Activated CD4-positive, alpha-beta T cell treated with anti-CD3 and anti-CD28 coated beads for 36 hours (primary cell): ENCODE measurements around the gene POLG. TPM values are rescaled to one million over a fixed set of nuclear protein-coding genes. Genes with fewer than 3 reads are reported as not detected.

ENCODE experiments used
- ATAC-seq: fragments of 200-7000 bp; cut with Tn5 transposase; one replicate; pipeline ENCODE4 v1.10.0; 2021; ENCODE audit warnings: mild to moderate bottlenecking, moderate library complexity
- CTCF ChIA-PET: fragments of 350-600 bp; sonication (Branson Sonifier 250); formaldehyde crosslinking; loops from one replicate; lab custom pipeline; 2021; ENCODE audit warnings: antibody characterized with exemption; lab: Charles Lee
- POLR2A ChIA-PET: fragments of 350-600 bp; sonication (Branson Sonifier 250); formaldehyde crosslinking; loops from one replicate; lab custom pipeline; 2021; ENCODE audit warnings: antibody characterized with exemption, inconsistent platforms; lab: Charles Lee
- DNase-seq: peaks from one replicate; pipeline ENCODE4 v3.0.0-alpha.2; 2020
- H3K27ac Mint-ChIP-seq: one replicate; pipeline ENCODE4 v1.8.0; 2021; ENCODE audit warnings: mixed read lengths
- H3K27me3 Mint-ChIP-seq: one replicate; pipeline ENCODE4 v1.8.0; 2021; ENCODE audit warnings: mixed read lengths
- H3K36me3 Mint-ChIP-seq: one replicate; pipeline ENCODE4 v1.8.0; 2021; ENCODE audit warnings: low read depth, mixed read lengths
- H3K4me1 Mint-ChIP-seq: one replicate; pipeline ENCODE4 v1.8.0; 2021; ENCODE audit warnings: mixed read lengths
- H3K4me3 Mint-ChIP-seq: one replicate; pipeline ENCODE4 v1.8.0; 2021; ENCODE audit warnings: mild to moderate bottlenecking, moderate library complexity, mixed read lengths
- H3K9me3 Mint-ChIP-seq: one replicate; pipeline ENCODE4 v1.8.0; 2021; ENCODE audit warnings: low read depth, mixed read lengths
- intact Hi-C, 2 experiments: fragments of 100-400 bp; cut with DNase I in 1 of 2; cut with micrococcal nuclease in 1 of 2; formaldehyde crosslinking; loops; one replicate each; pipeline versions ENCODE4 v1.14.2 to v1.15.1; 2022 to 2024; cut with DNase I, micrococcal nuclease
- total RNA-seq, 2 experiments: library from RNA; stranded (reverse); gene quantifications; one replicate each; pipeline ENCODE4 v1.2.3, GENCODE V29; 2021

Gene POLG
- total RNA-seq, 2 experiments from 2014 or later = 63.2 to 80.4 TPM

DNA sequence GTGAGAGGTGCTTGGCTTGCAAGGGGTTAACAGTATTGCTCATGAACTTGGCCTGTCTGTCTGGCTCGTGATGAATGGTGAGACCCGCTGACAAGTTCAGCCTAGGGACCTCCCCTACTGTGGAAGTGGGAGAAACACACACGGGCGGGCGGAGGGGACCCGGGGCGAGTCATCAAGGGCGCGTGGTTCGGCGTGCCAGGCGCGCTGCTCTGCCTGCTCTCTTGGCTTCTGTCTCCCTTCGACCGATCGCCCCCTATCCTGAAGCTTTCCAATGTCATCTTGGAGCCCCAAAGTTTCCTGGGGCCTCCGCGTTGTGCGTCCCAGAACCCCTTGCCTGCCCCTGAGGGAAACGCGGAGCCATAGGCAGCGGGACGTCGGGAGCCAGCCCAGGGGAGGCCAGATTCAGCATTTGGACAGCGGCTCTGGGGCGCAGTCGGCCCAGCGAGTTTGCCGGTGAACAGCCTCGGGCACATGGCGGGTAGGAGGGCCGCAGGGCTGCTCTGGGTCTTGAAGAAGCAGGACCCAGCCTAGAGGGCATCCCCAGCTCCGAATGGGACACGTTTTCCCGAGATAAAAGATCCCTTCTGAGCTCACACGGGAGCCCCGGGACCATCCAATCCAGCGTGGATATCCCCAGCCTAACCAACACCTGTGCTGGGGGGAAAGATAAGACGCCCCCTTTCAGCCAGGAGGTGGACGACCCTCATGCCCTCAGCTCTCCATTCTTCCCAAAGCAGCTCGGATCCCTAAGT is 27.0 kb upstream of the POLG start:
- peak; percentile 79 for DNase-seq
- H3K4me3 Mint-ChIP-seq = no peak overlapping the region
- intact Hi-C loops = loop anchor here in 1 of 2 experiments (2.0 kb wide), 1 partner anchor 17 kb away; no protein-coding TSS in a partner anchor
- H3K36me3 Mint-ChIP-seq = no peaks in the 10 kb centered on the region
- peak; percentile 42 for ATAC-seq
- ChIA-PET POLR2A (no interaction called here), CTCF (interaction anchor here (0.7 to 9.8 kb wide), 4 partner anchors 8 to 155 kb away, joined by 3 to 108 read pairs (median 6); no protein-coding TSS in a partner anchor)
- no peak overlapping the region for H3K27ac Mint-ChIP-seq
- H3K27me3 Mint-ChIP-seq = peaks cover 74% of the 10 kb centered on the region
- H3K9me3 Mint-ChIP-seq = no peaks in the 10 kb centered on the region
- no peaks in the 10 kb centered on the region for H3K4me1 Mint-ChIP-seq

DNA sequence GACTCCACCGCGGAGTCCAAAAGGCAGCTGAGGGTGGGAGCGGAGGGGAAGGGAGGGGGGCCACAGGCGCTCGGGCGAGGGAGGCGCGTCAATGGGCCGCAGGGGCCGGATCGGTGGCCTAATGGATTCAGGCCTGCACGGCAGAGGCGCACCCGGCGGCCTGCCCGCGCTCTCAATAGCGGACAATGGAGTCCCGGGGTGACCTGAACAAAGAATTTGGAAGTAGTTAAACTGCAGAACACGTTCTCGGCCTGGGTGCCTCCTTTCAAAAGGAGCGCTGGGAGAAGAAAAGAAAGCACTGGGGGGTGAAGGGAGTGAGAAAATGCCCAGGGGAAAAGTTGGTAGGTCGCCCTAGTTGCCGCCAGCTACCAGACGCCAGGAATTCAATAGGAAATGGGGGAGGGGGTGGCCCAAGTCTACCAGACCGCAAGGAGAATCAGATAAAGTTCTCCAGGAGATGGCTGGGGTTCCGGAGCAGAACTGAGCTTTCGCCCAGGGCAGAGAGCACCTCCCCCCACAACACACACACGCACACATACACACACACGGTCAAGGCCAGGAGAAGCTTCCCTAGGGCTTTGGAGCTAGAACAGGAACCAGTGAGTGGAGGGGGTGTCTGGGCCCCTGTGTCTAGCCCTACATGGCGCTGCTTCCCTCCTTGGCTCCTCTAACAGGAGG is 25.8 kb upstream of the POLG start:
- no peak for DNase-seq
- Mint-ChIP-seq H3K27ac (no peak overlapping the region), H3K4me1 (no peaks in the 10 kb centered on the region), H3K36me3 (no peaks in the 10 kb centered on the region), H3K27me3 (peaks cover 72% of the 10 kb centered on the region), H3K9me3 (no peaks in the 10 kb centered on the region), H3K4me3 (no peak overlapping the region)
- no peak for ATAC-seq
- ChIA-PET POLR2A (no interaction called here), CTCF (interaction anchor here (0.6 to 9.8 kb wide), 23 partner anchors 9 to 209 kb away, joined by 3 to 108 read pairs (median 6); partner anchors contain the start of gene POLG)
- intact Hi-C loops = loop anchor here in 1 of 2 experiments (2.0 kb wide), 1 partner anchor 18 kb away; no protein-coding TSS in a partner anchor

DNA sequence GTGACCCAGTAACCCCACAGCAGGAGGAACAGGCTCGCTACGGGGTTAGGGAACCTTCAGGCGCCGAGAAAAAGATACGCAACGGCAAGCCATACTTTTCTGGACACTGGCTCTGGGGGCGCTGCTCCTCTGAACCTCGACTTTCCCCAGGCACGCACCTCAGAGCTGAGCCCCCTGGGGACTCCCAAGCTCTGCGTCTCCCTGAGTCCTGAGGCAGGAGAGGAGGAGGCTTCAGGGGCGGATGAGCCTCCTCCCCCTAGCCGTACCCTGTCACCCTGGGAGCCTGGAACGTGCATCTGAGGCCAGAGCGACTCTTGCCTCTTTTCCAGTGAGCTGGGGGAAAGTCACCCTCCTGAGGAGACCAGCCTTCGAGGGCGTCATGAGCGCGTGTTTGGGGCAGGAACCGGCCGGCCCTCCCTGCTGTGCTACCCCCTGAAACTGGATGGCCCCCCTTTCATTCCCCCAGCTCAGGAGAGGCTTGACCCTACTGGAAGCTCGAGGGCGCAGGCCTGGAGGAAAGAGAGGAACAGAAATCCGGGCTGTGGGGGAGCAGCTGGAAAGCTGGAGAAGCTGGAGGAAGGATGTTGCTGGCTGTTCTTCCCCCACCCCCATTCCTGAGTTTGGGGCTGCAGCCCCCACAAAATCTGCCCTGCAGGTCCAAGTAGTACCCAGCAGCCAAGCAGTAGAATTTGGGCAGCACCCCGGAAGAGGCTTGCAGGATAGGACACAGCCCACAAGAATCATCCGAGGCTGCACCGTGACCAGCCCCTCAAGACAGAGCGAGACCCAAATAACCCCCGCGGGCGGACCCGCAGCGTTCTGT is 25.1 kb upstream of the POLG start:
- ChIA-PET POLR2A (no interaction called here), CTCF (interaction anchor here (0.6 to 9.8 kb wide), 44 partner anchors 9 to 308 kb away, joined by 3 to 108 read pairs (median 6); partner anchors contain the start of genes FANCI and POLG)
- intact Hi-C loops = loop anchor here (1.0 to 5.0 kb wide), 4 partner anchors 19 to 215 kb away; partner anchors contain the start of gene TICRR (in 1 of the 2)
- H3K4me1 Mint-ChIP-seq = no peaks in the 10 kb centered on the region
- H3K27ac Mint-ChIP-seq = no peak overlapping the region
- no peaks in the 10 kb centered on the region for H3K9me3 Mint-ChIP-seq
- no peaks in the 10 kb centered on the region for H3K36me3 Mint-ChIP-seq
- peaks cover 68% of the 10 kb centered on the region for H3K27me3 Mint-ChIP-seq
- H3K4me3 Mint-ChIP-seq = no peak overlapping the region
- ATAC-seq = no peak
- no peak for DNase-seq

DNA sequence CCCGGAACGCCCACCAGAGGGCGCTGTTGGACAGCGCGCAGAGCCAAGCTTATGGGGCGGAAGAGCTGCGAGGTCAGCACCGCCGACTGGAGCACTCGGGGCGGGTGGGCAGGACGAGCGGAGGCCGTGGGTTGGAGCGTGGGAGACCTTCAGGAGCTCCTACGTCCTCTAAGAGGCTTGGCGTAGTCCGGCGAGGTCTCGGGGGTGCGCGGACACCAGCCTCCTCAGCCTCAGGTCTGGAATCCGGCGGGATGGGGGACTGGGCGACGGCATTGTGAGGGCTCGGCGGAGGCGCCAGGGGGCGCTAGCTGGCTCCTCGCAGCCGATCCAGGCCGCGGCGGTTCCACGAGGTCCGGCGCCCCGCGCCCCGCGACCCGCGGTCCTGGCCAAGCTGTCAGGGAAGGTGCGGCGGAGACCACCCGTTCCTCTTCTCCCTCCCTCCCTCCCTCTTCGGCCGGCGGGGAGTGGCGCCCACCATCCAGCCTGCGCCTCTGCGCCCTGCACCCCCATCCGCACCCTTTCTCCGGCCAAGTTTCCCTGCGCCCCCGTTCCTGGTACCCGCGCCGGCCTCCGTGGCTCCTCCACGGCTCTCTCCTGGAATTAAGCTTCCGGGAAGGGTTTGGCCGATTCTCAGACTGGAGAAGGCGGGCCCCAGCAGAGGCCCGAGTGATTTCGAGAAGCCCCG is 24.3 kb upstream of the POLG start:
- intact Hi-C loops = loop anchor here (1.0 to 5.0 kb wide), 8 partner anchors 25 to 216 kb away; partner anchors contain the start of genes POLG (in 1 of the 2) and TICRR (in 1 of the 2)

DNA sequence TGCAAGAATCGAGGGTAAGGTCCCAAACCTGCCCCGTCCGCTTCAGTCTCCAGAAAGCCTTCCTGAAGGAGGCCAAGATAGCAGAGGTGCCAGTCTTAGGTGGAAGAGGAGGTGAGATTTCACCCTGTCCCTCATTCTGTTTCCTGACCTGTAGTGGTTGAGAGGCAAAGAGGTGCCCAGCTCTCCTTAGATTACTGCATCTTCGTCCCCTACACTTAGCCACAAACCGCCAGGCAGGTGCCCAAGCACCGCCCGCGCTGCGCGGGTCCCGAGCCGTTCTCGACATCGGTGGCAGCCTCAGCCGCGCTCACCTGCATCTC is 23.8 kb upstream of the POLG start:
- H3K27ac Mint-ChIP-seq = no peak overlapping the region
- no peak for ATAC-seq
- no peaks in the 10 kb centered on the region for H3K9me3 Mint-ChIP-seq
- peak overlapping the region; percentile 70 for H3K4me3 Mint-ChIP-seq
- CTCF ChIA-PET = interaction anchor here (0.6 to 9.8 kb wide), 42 partner anchors 10 to 269 kb away, joined by 3 to 108 read pairs (median 6); partner anchors contain the start of genes FANCI, POLG and TICRR
- POLR2A ChIA-PET = no interaction called here
- DNase-seq = no peak
- no peaks in the 10 kb centered on the region for H3K4me1 Mint-ChIP-seq
- H3K27me3 Mint-ChIP-seq = peaks cover 60% of the 10 kb centered on the region
- no peaks in the 10 kb centered on the region for H3K36me3 Mint-ChIP-seq
- intact Hi-C loops = loop anchor here (1.0 to 5.0 kb wide), 7 partner anchors 24 to 216 kb away; partner anchors contain the start of genes POLG (in 1 of the 2) and TICRR (in 1 of the 2)

More for the DNA sequence above, 24.3 kb upstream of the POLG start:
- DNase-seq (peak; percentile 91), ATAC-seq (peak; percentile 90)
- Mint-ChIP-seq H3K27me3 (peaks cover 64% of the 10 kb centered on the region), H3K4me3 (peak overlapping the region; percentile 70), H3K4me1 (no peaks in the 10 kb centered on the region), H3K9me3 (no peaks in the 10 kb centered on the region), H3K36me3 (no peaks in the 10 kb centered on the region), H3K27ac (no peak overlapping the region)
- CTCF ChIA-PET = interaction anchor here (0.6 to 9.8 kb wide), 47 partner anchors 9 to 309 kb away, joined by 3 to 108 read pairs (median 6); partner anchors contain the start of genes FANCI, POLG and TICRR
- POLR2A ChIA-PET = no interaction called here

DNA sequence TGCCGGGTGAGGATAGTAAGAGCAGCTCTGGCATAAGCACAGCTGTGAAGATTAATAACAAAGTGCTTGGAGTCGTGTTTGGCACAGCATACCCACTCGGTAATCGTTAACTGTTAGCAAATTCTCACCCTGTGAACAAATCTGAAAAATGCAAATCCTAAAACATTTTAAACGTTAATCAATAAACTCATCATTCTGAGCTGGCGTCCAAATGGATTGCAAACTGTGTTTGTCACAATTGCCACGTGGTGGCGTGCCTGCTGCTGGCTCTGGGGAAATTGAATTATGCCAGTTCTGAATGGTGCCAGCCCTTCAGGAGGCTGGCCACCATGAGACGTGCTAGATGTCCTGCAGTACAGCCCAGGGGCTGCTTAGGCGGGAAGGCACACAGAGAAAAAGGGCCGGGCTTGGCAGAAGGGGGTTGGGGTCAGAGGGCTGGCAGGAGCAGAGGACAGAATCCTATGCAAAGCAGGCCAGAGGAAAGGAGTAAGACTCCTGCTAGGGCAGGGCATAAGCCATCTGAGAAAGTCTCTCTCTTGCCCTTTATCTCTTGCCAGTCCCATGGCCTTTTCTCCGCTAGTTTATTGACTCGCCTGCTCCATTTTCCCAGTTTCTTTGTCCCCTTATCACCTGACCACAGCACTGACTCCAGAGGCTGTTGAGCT is 22.1 kb upstream of the POLG start:
- Mint-ChIP-seq H3K27me3 (peaks cover 52% of the 10 kb centered on the region), H3K9me3 (no peaks in the 10 kb centered on the region), H3K4me3 (no peak overlapping the region), H3K4me1 (no peaks in the 10 kb centered on the region), H3K27ac (no peak overlapping the region), H3K36me3 (no peaks in the 10 kb centered on the region)
- POLR2A ChIA-PET = no interaction called here
- DNase-seq (peak; percentile 49), ATAC-seq (no peak)
- CTCF ChIA-PET = interaction anchor here (1.0 to 9.8 kb wide), 11 partner anchors 10 to 116 kb away, joined by 3 to 108 read pairs (median 30); partner anchors contain the start of gene POLG
- intact Hi-C loops = loop anchor here in 1 of 2 experiments (5.0 kb wide), 1 partner anchor 196 kb away; no protein-coding TSS in a partner anchor

DNA sequence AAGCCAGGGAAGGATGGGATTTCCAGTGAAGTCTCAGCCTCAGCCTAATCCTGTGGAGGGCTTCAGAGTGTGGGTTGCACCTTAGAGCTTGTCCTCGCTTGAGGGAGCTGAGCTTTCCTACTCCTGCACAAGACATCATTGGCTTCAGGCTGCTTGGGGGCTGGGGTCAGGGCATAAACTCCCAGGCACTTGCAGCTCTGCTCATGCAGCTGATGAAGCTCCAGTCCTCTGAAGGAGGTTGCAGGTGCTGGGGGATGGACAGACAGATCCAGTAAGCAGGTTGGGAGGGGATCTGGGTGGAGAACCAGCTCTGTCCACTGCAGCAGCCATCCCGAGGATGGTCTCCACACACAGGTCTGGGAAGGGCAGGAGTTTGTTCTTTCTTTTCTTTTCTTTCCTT is 19.4 kb upstream of the POLG start:
- no peaks in the 10 kb centered on the region for H3K36me3 Mint-ChIP-seq
- H3K27me3 Mint-ChIP-seq = peaks cover 28% of the 10 kb centered on the region
- no peak overlapping the region for H3K27ac Mint-ChIP-seq
- ATAC-seq (no peak), DNase-seq (no peak)
- H3K4me3 Mint-ChIP-seq = no peak overlapping the region
- intact Hi-C loops = no loop called here
- peaks cover 4% of the 10 kb centered on the region for H3K4me1 Mint-ChIP-seq
- H3K9me3 Mint-ChIP-seq = no peaks in the 10 kb centered on the region
- ChIA-PET POLR2A (no interaction called here), CTCF (no interaction called here)

DNA sequence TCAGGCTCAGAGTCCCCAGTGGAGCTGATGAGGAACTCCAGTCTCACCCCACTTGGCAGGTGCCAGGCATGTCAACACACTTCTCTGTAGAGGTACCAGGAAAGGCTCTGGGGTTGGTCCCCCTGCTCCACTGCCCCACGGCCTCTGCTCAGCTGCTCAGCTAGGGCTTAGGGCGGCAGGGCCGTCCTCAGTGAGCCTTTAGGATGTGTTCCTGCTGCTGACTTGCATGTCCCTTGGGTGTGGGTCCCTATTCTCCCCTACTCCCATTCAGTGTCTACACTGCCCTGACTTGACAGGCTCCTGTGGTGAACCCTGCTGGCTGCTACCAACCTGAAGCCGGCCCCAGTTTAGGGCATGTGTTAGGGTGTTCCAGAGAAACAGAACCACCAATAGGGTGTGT is 17.9 kb upstream of the POLG start:
- Mint-ChIP-seq H3K4me3 (no peak overlapping the region), H3K4me1 (peaks cover 10% of the 10 kb centered on the region), H3K36me3 (no peaks in the 10 kb centered on the region), H3K27me3 (peaks cover 24% of the 10 kb centered on the region), H3K9me3 (no peaks in the 10 kb centered on the region), H3K27ac (no peak overlapping the region)
- ChIA-PET CTCF (interaction anchor here (0.8 kb wide), 1 partner anchor 78 kb away, joined by 3 read pairs; no protein-coding TSS in a partner anchor), POLR2A (no interaction called here)
- no peak for DNase-seq
- no peak for ATAC-seq
- intact Hi-C loops = no loop called here

DNA sequence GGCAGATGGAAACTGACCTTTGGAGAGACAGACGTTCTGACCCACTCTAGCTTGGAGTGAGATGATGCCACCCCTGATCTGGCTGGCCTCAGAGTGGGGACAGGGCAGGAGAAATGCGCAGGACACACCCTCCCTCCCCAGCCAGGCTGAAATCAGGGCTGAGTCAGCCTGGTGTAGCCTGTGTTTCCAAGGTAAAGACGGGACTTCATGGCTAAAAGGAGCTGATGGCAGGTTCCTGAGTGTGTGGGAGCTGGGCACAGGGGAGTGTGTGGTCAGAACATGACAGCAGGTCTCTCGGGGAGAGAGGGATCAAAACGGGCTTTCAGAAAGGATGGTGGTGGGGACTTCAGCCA is 14.6 kb upstream of the POLG start:
- peak; percentile 63 for ATAC-seq
- intact Hi-C loops = no loop called here
- POLR2A ChIA-PET = no interaction called here
- DNase-seq = peak; percentile 29
- no peaks in the 10 kb centered on the region for H3K9me3 Mint-ChIP-seq
- H3K36me3 Mint-ChIP-seq = no peaks in the 10 kb centered on the region
- H3K27ac Mint-ChIP-seq = peak overlapping the region; percentile 68
- H3K27me3 Mint-ChIP-seq = peaks cover 5% of the 10 kb centered on the region
- CTCF ChIA-PET = interaction anchor here (1.1 to 6.9 kb wide), 2 partner anchors 9 to 81 kb away, joined by 3 to 42 read pairs; no protein-coding TSS in a partner anchor
- H3K4me3 Mint-ChIP-seq = no peak overlapping the region
- H3K4me1 Mint-ChIP-seq = peaks cover 10% of the 10 kb centered on the region
